GM18508 (cell line): ENCODE data around the gene SKA1.

Experiments
- ATAC-seq: cut with Tn5 transposase; IDR thresholded peaks from one replicate; pipeline ENCODE4 v1.9.1; 2021; ENCODE audit warnings: moderate number of reproducible peaks; ENCODE audit not compliant: insufficient read depth, unreplicated experiment

The SKA1 gene, protein sequence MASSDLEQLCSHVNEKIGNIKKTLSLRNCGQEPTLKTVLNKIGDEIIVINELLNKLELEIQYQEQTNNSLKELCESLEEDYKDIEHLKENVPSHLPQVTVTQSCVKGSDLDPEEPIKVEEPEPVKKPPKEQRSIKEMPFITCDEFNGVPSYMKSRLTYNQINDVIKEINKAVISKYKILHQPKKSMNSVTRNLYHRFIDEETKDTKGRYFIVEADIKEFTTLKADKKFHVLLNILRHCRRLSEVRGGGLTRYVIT

GRCh38 chr18:50374753-50375391 lies at the start of gene SKA1:
Gene SKA1 (plus strand): TSS chr18:50375046. CDS start chr18:50375831, 785 bp downstream.
- peak; percentile 72 for ATAC-seq

DNA sequence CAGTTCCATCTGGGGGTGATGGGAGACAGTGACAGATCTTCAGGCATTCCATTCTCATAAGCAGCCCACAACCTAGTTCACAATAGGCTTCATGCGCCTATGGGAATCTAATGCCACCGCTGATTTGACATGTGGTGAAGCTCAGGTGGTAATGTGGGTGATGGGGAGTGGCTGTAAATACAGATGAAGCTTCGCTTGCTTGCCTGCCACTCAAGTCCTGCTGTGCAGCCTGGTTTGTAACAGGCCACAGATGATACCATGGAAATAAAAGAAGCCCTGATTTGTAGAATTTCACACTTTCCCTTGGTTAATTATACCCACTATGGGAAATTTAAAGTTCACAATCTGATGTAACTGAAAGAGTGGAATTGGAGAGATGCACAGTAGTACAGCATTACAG lies 46.9 kb upstream of the SKA1 start:
- ATAC-seq = no peak

DNA sequence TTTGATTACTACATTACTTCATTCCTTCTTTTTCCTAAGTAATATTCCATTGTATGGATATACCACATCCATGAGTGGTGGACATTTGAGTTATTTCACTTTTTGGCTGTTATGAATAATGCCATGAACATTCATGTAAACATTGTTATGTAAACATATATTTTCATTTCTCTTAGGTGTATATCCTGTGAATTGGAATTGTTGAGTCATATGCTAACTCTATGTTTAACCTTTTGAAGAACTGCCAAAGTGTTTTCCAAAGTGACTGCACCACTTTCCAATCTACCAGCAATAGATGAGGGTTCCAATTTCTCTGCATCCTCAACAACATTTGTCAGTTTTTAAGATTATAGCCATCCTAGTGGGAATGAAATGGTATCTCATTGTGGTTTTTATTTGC lies 44.7 kb upstream of the SKA1 start:
- ATAC-seq = no peak

DNA sequence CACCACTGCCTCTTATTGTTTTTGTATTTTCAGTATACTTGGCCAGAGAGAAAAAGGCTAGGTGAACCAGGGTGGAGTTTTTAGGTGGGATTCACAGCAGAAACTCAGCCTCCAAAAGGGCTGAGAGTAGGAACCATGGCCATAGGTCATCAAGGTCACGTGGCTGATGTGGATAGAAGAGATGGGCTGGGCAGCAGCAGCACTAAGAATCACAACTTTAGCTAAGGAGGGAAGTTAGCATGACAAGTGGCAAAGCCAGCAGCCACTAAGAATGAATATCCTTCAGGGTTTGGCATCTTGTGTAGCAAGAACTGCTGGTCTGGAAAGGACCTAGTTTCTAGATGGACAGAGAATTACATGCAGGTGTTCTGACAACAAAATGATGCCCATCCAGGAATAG lies 43.2 kb upstream of the SKA1 start:
- no peak for ATAC-seq

- no peak for ATAC-seq
Measured at GRCh38 chr18:50334546-50335152, 40.2 kb upstream of the SKA1 start.

DNA sequence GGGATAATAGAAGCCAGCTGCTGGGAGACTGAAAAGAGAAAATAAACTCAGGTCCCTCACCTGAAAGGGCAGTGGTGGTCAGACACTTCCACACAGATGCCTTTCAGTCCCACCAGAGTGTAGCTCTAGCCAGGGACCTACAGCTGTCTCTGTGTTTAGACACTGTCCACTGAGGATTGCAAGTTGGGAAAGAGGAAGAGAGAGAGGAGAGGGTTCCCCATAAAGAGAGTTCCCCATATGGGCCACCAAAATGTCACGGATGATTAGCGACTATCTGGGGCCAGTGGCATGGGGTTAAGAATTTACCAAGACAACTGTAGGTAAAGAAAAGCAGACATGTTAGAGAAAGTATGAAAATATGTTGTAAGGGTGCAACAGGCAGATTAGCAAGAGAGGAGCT lies 36.7 kb upstream of the SKA1 start:
- ATAC-seq = no peak

DNA sequence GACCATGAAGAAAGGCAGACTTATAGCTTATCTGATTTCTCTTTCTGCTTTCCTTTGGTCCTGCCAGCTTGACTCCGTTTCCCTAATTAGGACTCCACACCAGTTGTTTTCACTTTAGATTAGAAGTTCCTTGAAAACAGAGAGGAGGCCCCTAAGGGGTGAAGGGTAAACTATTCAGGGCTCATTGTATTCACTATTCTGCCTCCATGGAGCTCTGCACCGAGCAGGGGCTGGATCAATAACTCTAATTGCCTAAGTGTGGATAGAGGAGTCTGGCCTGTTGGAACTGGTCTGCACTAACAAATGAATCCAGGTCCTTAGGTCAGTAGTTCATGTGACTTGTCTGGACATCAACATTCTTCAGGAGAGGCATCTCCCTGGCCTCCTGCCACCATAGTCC lies 36.1 kb upstream of the SKA1 start:
- ATAC-seq = no peak

DNA sequence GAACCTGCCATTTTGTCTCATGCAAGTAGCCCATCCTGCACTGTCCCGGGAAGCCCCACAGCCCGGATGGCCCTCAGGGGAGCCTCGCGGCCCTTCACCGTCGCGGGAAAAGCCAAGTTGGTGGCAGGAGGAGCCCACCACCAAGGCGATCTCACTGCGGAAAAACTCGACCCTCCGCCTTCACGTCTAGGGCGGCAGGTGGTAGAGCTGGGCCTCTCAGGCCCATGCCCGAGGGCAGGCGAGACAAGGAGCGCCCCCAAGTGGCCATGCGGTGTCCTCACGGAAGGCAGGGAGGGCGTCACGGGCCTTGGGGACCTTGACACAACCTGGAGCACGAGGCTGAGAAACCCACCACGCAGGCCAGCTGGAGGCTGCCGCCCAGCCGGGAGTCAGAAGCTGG lies 34.8 kb upstream of the SKA1 start:
- ATAC-seq = no peak

- no peak for ATAC-seq
Measured at GRCh38 chr18:50341443-50341842, 33.4 kb upstream of the SKA1 start.

GRCh38 chr18:50350699-50351098 lies 24.1 kb upstream of the SKA1 start:
- ATAC-seq = no peak

GRCh38 chr18:50356036-50356945 lies 18.6 kb upstream of the SKA1 start:
- ATAC-seq = no peak

DNA sequence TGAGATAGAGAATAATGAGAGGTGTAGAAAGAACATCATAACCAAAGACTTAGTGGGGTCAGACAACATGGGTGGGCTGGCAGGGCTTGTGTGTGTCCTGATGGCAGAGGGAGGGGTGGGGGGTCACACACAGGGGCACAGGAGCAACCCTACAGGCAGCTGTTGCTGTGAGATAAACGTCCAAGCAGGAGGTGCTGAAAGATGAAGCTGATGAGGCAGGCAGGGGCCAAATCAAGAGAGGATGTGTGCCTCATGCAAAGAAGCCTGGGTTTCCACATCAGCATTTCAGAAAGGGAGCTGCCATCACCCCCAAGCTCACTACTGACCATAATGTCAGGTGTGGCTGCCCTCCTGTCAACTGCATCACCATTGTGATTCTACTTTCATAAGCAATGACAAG lies 16.0 kb upstream of the SKA1 start:
- ATAC-seq = no peak

GRCh38 chr18:50359806-50360205 lies 15.0 kb upstream of the SKA1 start:
- ATAC-seq = no peak

- no peak for ATAC-seq
Measured at GRCh38 chr18:50360611-50361010, 14.2 kb upstream of the SKA1 start.

GRCh38 chr18:50369672-50370071 lies 5.2 kb upstream of the SKA1 start:
- no peak for ATAC-seq

DNA sequence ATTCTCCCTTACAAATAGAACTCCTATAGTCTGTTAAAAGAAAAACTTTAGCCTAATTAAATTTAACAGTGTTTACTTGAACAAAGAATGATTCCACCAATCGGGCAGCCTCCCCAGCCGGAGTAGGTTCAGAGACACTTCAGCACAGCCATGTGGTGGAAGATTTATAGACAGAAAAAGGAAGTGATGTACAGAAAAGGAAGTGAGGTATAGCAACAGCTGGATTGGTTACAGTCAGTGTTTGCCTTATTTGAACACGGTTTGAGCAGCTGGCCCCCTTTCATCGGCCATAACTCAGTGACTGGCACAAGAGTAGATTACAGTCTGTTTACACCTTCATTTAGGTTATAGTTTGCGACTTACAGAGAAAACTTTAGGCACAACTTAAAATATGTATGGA lies 2.1 kb upstream of the SKA1 start:
- no peak for ATAC-seq

DNA sequence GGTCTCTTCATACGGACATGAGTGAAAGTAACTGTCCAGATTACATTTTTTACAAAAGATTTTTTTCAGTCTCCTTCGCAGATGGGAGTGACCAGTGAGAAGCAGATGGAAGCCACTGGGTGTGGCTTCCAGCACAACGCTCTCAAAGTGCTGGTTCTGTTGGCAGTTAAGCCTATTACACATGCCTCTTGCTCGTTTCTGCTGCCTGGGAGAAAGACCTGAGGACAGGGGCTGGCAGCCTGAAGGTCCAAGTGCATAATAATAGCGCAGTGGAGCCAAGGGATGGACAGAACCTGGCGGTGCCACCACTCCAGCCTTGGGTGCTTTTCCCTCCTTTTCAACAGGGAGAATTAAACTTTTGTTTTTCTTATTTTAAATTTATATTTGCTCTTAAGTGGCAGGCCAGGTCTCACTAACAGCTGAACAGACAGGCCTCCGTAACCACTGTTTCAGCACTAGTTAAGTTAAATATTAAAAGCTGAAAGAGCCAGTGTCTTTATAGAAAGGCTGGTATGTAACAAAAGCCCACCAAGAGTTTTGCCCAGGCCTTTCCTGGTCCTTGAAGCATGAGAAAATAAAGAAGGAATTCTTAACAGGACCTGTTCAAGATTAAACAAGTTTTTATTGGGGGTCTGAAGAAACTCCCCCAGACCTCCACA lies 1.2 kb upstream of the SKA1 start:
- ATAC-seq = no peak

- no peak for ATAC-seq
Measured at GRCh38 chr18:50374220-50374752, 560 bp upstream of the SKA1 start.

GRCh38 chr18:50377061-50377798 lies 2.4 kb downstream of the SKA1 start:
- ATAC-seq = no peak
